Measurements from ENCODE around the gene CKAP5.
"Not testable (repeated sequence)": the region's sequence is repeated elsewhere in the genome, so short reads cannot be mapped to it uniquely, and the experiment has no call there.

Gene CKAP5

DNA sequence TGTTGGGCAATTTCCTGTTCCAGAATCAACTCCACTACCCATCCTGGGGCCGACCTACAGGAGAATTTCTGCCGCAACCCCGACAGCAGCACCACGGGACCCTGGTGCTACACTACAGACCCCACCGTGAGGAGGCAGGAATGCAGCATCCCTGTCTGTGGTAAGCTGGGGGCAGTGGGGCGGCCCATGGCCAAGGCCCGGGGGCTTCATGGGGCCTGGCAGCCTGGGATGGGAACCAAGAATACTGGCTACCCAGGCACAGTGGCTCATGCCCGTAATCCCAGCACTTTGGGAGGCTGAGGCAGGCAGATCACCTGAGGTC lies 122.8 kb downstream of the CKAP5 start:
- TF ChIP-seq, protein P1, sequence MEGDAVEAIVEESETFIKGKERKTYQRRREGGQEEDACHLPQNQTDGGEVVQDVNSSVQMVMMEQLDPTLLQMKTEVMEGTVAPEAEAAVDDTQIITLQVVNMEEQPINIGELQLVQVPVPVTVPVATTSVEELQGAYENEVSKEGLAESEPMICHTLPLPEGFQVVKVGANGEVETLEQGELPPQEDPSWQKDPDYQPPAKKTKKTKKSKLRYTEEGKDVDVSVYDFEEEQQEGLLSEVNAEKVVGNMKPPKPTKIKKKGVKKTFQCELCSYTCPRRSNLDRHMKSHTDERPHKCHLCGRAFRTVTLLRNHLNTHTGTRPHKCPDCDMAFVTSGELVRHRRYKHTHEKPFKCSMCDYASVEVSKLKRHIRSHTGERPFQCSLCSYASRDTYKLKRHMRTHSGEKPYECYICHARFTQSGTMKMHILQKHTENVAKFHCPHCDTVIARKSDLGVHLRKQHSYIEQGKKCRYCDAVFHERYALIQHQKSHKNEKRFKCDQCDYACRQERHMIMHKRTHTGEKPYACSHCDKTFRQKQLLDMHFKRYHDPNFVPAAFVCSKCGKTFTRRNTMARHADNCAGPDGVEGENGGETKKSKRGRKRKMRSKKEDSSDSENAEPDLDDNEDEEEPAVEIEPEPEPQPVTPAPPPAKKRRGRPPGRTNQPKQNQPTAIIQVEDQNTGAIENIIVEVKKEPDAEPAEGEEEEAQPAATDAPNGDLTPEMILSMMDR (IDR thresholded peaks at IDR 0.05; ENCODE audit: borderline replicate concordance, insufficient read depth, low read depth, low read length), result no peak
- no peak overlapping the region for H3K4me3 ChIP-seq (ENCODE audit: low read depth, low read length)

DNA sequence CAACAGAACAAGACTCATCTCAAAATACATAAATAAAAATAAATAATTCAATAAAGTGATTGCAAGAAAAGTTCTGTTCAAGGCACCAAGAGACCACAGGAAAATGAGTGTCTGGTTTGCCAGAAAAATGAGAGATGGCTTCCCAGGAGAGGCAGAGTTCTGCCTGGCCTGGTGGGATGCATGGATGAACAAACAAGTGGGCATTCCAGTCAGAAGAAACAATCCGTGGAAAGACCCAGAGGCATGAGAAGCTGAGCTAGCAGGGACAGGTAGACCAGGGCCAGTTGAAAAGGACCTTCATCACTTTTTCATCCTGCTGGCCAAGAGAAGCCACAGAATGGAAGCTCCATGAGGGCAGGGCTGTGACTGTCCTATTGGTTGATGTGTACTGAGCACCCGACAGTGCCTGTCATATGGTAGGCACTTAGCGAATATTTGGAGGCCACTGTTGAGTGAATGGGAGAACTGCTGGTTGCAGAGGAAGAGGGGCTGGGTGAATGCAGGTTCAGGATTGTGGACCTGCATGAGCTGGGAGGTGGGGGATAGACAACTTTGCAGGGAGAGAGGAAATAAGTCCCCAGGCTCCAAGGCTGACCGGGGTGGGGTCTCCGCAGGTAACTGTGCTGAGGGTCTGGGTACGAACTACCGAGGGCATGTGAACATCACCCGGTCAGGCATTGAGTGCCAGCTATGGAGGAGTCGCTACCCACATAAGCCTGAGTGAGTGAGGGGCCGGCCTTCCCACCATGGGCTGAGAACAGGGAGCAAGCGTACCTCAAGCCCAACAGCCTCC lies 123.3 kb downstream of the CKAP5 start:
- H3K4me3 ChIP-seq (ENCODE audit: low read depth, low read length), result no peak overlapping the region
- TF ChIP-seq, protein P1 (IDR thresholded peaks at IDR 0.05; ENCODE audit: borderline replicate concordance, insufficient read depth, low read depth, low read length), result no peak

DNA sequence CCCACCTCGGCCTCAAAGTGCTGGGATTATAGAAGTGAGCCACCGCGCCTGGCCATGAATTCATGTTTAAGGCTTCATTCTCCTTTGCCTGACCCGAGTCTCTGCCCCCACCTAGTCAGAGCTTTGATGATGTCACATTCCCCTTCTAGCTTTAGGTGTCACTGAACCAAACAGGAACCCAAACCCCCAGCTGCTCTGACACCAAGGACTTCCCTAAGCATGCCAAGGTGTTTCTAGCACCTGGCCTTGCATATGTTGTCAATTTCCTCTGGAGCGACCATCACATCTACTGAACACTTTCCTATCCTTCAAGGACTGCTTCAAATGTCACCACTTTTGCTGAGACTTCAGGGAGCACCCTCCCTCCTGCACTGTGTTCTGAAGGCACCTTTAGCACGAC lies 124.8 kb downstream of the CKAP5 start:
- TF ChIP-seq, protein P1 (IDR thresholded peaks at IDR 0.05; ENCODE audit: borderline replicate concordance, insufficient read depth, low read depth, low read length), result no peak
- no peak overlapping the region for H3K4me3 ChIP-seq (ENCODE audit: low read depth, low read length)

DNA sequence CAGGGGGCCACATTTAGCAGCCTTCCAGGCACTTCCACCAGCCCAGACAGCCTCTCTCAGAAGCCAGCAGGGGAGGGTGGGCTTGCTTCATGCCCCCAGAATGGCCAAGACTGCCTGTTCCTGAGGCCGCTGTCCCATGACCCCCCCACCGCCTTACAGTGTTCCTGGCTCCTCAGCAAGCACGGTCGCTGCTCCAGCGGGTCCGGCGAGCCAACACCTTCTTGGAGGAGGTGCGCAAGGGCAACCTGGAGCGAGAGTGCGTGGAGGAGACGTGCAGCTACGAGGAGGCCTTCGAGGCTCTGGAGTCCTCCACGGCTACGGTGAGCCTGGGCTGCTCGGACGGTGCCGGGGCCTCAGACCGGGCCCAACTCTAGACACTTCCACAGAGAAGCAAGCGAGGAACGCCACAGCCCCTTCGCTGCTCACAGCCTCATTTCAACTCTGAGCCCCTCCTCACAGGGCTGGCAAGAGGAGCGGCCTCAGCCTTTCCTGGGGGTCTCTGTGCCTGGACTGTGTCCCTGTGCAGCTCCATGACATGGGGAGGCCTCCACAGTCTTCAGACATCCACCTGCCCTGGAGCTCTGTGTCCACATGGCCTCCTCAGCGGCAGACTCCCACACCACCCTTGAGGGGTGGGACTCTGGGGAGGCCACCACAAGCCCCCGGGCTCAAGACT lies 126.4 kb downstream of the CKAP5 start:
- TF ChIP-seq, protein P1 (IDR thresholded peaks at IDR 0.05; ENCODE audit: borderline replicate concordance, insufficient read depth, low read depth, low read length), result no peak
- no peak overlapping the region for H3K4me3 ChIP-seq (ENCODE audit: low read depth, low read length)

DNA sequence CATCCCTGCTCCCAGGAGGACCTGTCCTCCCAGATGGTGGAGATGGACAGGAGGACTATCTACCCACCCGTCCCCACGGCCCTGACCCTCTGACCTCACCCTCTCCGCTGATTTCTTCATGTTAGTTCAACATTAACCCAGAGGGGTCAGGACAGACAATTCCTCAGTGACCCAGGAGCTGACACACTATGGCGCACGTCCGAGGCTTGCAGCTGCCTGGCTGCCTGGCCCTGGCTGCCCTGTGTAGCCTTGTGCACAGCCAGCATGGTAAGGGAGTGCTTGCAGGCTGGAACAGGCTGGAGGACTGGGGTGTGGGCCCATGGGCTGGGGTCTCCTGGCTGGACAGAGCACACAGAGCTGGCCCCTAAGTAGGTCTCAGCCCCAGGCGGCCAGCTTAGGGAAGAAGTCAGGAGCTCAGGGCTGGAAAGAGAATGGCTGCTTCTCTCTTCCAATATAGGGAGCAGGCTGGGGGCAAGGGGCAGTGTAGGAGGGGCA lies 127.0 kb downstream of the CKAP5 start, which contains the start of gene F2:
F2 (plus strand) TSS at position 166 of the 495 bp plus-strand sequence; CDS start at position 189, 23 bp downstream.
- TF ChIP-seq, protein P1 (IDR thresholded peaks at IDR 0.05; ENCODE audit: borderline replicate concordance, insufficient read depth, low read depth, low read length), result no peak

DNA sequence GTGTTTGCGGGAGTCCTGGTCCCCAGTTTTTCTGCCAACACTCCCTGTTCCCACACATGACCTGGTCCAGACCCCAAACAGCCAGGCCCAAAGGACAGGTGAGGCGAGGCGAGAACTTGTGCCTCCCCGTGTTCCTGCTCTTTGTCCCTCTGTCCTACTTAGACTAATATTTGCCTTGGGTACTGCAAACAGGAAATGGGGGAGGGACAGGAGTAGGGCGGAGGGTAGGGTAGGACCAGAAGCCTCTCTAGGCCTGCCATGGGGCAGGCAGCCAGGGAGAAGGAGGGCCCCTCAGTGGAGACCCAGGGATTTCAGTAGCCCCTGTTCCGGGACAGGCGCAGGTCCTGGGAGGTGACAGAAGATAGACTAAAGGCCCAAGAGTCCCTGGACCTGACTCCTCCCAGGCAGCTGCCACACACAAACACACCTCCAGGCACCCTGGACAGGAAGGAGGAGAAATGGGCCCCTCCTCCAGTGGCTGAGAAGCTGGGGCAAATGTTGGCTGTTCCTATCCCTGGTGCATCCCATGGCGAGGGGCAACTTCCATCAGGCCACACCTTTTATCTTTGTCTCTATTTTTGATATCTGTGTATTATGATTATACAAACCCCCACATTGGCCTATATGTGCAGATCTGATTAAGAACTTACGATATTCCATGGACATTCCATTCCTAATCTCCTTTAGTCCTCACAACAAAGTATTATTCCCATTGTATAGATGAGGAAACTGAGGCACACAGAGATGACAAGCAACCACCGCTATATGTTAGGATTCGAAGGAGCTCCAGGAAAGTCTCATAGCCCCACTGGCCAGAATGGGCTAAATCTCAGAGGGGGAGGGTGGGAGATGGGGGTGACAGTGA lies 127.7 kb downstream of the CKAP5 start:
- TF ChIP-seq, protein P1 (IDR thresholded peaks at IDR 0.05; ENCODE audit: borderline replicate concordance, insufficient read depth, low read depth, low read length), result no peak

More for the DNA sequence above, 127.0 kb downstream of the CKAP5 start, which contains the start of gene F2:
- H3K4me3 ChIP-seq (ENCODE audit: low read depth, low read length), result no peak within 1 kb of the TSS

DNA sequence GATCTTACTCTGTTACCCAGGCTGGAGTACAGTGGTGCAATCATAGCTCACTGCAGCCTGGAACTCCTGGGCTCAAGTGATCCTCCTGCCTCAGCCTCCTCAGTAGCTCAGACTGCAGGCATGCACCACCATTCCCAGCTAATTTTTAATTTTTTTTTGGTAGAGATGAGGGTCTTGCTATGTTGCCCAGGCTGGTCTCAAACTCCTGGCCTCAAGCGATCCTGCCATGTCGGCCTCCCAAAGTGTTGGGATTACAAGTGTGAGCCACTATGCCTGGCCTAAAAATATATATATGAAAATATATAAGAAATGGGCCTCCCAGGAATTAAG lies 128.3 kb downstream of the CKAP5 start:
- not testable (repeated sequence) for H3K4me3 ChIP-seq (ENCODE audit: low read depth, low read length)

More for the DNA sequence above, 127.7 kb downstream of the CKAP5 start:
- H3K4me3 ChIP-seq (ENCODE audit: low read depth, low read length), result no peak overlapping the region
